Panc1 (cell line): Measurements from ENCODE around the gene DYRK3. TPM values are rescaled to one million over a fixed set of nuclear protein-coding genes. Genes with fewer than 3 reads are reported as not detected.

Experiments used
- ATAC-seq: fragments of 200-7000 bp; cut with Tn5 transposase; 2 replicates; pipeline ENCODE4 v1.9.1; 2020; ENCODE audit warnings: mild to moderate bottlenecking, moderate library complexity
- BruUV-seq: library from RNA; stranded (reverse); fragments of 400-500 nt; replicated peaks from 2 replicates; lab custom pipeline; 2021; lab: Mats Ljungman, UMichigan
- CTCF ChIA-PET: fragments of 300-600 bp; sonication (Branson Sonifier 250); formaldehyde crosslinking; loops from one replicate; lab custom pipeline; 2022; ENCODE audit warnings: antibody characterized with exemption; lab: Charles Lee
- POLR2A ChIA-PET: fragments of 300-600 bp; sonication (Branson Sonifier 250); formaldehyde crosslinking; loops from one replicate; lab custom pipeline; 2022; ENCODE audit warnings: antibody characterized with exemption; lab: Charles Lee
- DNase-seq: peaks from one replicate; pipeline ENCODE4 v3.0.0-alpha.2; 2010; ENCODE audit warnings: low read depth, low spot score
- H3K27ac ChIP-seq: 2 replicates; pipeline ENCODE4 v1.5.1; 2011; ENCODE audit warnings: mild to moderate bottlenecking, low read length, inconsistent platforms
- H3K27me3 ChIP-seq: fragments of 200-500 bp; sonication (Bioruptor generic); 2 replicates; pipeline ENCODE4 v1.6.0; 2014; ENCODE audit warnings: low read length, inconsistent platforms; ENCODE audit not compliant: control insufficient read depth, insufficient read depth
- H3K36me3 ChIP-seq: fragments of 200-500 bp; sonication (Bioruptor generic); 2 replicates; pipeline ENCODE4 v1.5.1; 2014; ENCODE audit warnings: inconsistent platforms, mild to moderate bottlenecking, low read length, moderate library complexity; ENCODE audit not compliant: control insufficient read depth, insufficient read depth
- H3K4me1 ChIP-seq: 2 replicates; pipeline ENCODE4 v1.5.1; 2011; ENCODE audit warnings: inconsistent platforms, mild to moderate bottlenecking, low read length, moderate library complexity; ENCODE audit not compliant: control insufficient read depth, insufficient read depth
- H3K4me3 ChIP-seq, 2 experiments: 2 replicates each; pipeline ENCODE4 v1.5.1; 2011 to 2012; ENCODE audit warnings: low read depth in 2 of 2, low read length in 2 of 2, mild to moderate bottlenecking in 2 of 2, inconsistent platforms in 1 of 2, moderate library complexity in 1 of 2
- H3K9me3 ChIP-seq: fragments of 200-500 bp; sonication (Bioruptor generic); 2 replicates; pipeline ENCODE4 v1.5.1; 2014; ENCODE audit warnings: low read depth, mild to moderate bottlenecking, inconsistent platforms, low read length, moderate library complexity; ENCODE audit not compliant: control insufficient read depth, insufficient read depth
- CTCF ChIP-seq: fragments of 450-650 bp; IDR thresholded peaks from 2 replicates; pipeline ENCODE4 v1.5.1; 2017; ENCODE audit warnings: mild to moderate bottlenecking
- POLR2AphosphoS5 ChIP-seq: IDR thresholded peaks from 2 replicates; pipeline ENCODE4 v1.6.1; 2012; ENCODE audit warnings: mild to moderate bottlenecking, low read depth, low read length, moderate library complexity
- REST ChIP-seq, 2 experiments: IDR thresholded peaks; 2 replicates each; pipeline ENCODE4 v1.6.1; 2011 to 2012; ENCODE audit warnings: low read depth in 2 of 2, control low read depth in 1 of 2, low read length in 1 of 2, mild to moderate bottlenecking in 1 of 2, moderate library complexity in 1 of 2; ENCODE audit not compliant: insufficient read depth in 1 of 2
- SIN3A ChIP-seq: IDR thresholded peaks from 2 replicates; pipeline ENCODE4 v1.6.1; 2012; ENCODE audit warnings: low read depth, mild to moderate bottlenecking, low read length, moderate library complexity, borderline replicate concordance; ENCODE audit not compliant: insufficient read depth
- TCF7L2 ChIP-seq: IDR thresholded peaks from 2 replicates; pipeline ENCODE4 v1.6.1; 2011; ENCODE audit warnings: mild to moderate bottlenecking, low read depth, low read length, inconsistent platforms
- in situ Hi-C: cut with HindIII; loops from 2 replicates; pipeline ENCODE4 v1.10.0; 2016; ENCODE audit warnings: low sequenced_read_pairs, low pct_unique_long_range_greater_than_20kb
- intact Hi-C: fragments of 100-400 bp; cut with micrococcal nuclease; formaldehyde crosslinking; loops from one replicate; pipeline ENCODE4 v1.10.0; 2022; ENCODE audit not compliant: unreplicated experiment
- total RNA-seq: library from RNA; stranded (reverse); gene quantifications from one replicate; pipeline ENCODE4 v1.2.1, GENCODE V29; 2021; ENCODE audit not compliant: unreplicated experiment

The DYRK3 gene
- total RNA-seq, 1 experiment from 2014 or later, result 12.0 TPM

GRCh38 chr1:206698011-206698410 lies 62.7 kb downstream of the DYRK3 start:
- no peaks in the 10 kb centered on the region for H3K9me3 ChIP-seq
- DNase-seq (no peak), ATAC-seq (no peak)
- no peaks in the 10 kb centered on the region for H3K27me3 ChIP-seq
- in situ Hi-C loops, result no loop called here
- intact Hi-C loops, result no loop called here
- ChIA-PET CTCF (no interaction called here), POLR2A (no interaction called here)
- TF ChIP-seq REST (IDR thresholded peaks at IDR 0.05; ENCODE audit: insufficient read depth in 1 of 2, low read depth in 2 of 2, low read length in 1 of 2) (no peak), TCF7L2 (no peak), POLR2AphosphoS5 (no peak), CTCF (no peak), SIN3A (no peak)
- H3K4me1 ChIP-seq, result peaks cover 18% of the 10 kb centered on the region; the same call in 1 of the 2 replicates
- H3K4me3 ChIP-seq, result no peak overlapping the region
- no peak overlapping the region for H3K27ac ChIP-seq
- H3K36me3 ChIP-seq, result no peaks in the 10 kb centered on the region
- BruUV-seq, result no TSS peak

Other genes with a start within 250 kb of the DYRK3 start
- gene IKBKE, start 165.1 kb upstream of the DYRK3 start, total RNA-seq, result 6.4 TPM
- gene RASSF5, start 128.0 kb upstream of the DYRK3 start, total RNA-seq, result 1.6 TPM
- 28.7 TPM for gene EIF2D, start 23.1 kb upstream of the DYRK3 start, total RNA-seq
- 72.4 TPM for gene MAPKAPK2, start 49.4 kb downstream of the DYRK3 start, total RNA-seq
- not detected for gene IL19, start 135.2 kb downstream of the DYRK3 start, total RNA-seq
- not detected for gene IL10, start 137.0 kb downstream of the DYRK3 start, total RNA-seq
- gene IL20, start 230.1 kb downstream of the DYRK3 start, total RNA-seq, result not detected